Hematopoietic multipotent progenitor cell treated with erythropoietin and hydrocortisone succinate and interleukin-3 and kit ligand, for 4 days (in vitro differentiated cells): ENCODE data around the gene TGM3.

ENCODE experiments used
- DNase-seq: peaks from one replicate; pipeline ENCODE4 v3.0.0-alpha.2; 2015

Gene TGM3

GRCh38 chr20:2382833-2383232 is 87.0 kb downstream of the TGM3 start:
- DNase-seq, result no peak

GRCh38 chr20:2385026-2385425 is 89.2 kb downstream of the TGM3 start:
- DNase-seq, result no peak

GRCh38 chr20:2385496-2385895 is 89.7 kb downstream of the TGM3 start:
- no peak for DNase-seq

GRCh38 chr20:2386516-2387179 is 90.8 kb downstream of the TGM3 start:
- DNase-seq, result no peak

GRCh38 chr20:2387180-2387577 is 91.4 kb downstream of the TGM3 start:
- DNase-seq, result peak; percentile 67

- no peak for DNase-seq
Measured at GRCh38 chr20:2387580-2387979, 91.8 kb downstream of the TGM3 start.
